Activated CD4-positive, alpha-beta T cell treated with anti-CD3 and anti-CD28 coated beads for 48 hours (primary cell): ENCODE measurements around the gene GPR141.

Experiments used
- DNase-seq: peaks from one replicate; pipeline ENCODE4 v3.0.0-alpha.2; 2020

The GPR141 gene

GRCh38 chr7:37683246-37684120 lies at the start of gene GPR141:
Gene GPR141 (plus strand): TSS chr7:37683766. CDS start chr7:37740394, 56,628 bp downstream.
- no peak for DNase-seq

- no peak for DNase-seq
Measured at GRCh38 chr7:37635346-37635745, 48.2 kb upstream of the GPR141 start.

GRCh38 chr7:37642028-37642540 lies 41.5 kb upstream of the GPR141 start:
- DNase-seq = no peak

GRCh38 chr7:37643876-37644275 lies 39.7 kb upstream of the GPR141 start:
- DNase-seq = no peak

GRCh38 chr7:37645282-37646050 lies 38.1 kb upstream of the GPR141 start:
- DNase-seq = no peak

GRCh38 chr7:37656913-37657530 lies 26.5 kb upstream of the GPR141 start:
- no peak for DNase-seq

- no peak for DNase-seq
Measured at GRCh38 chr7:37657816-37658215, 25.8 kb upstream of the GPR141 start.

GRCh38 chr7:37659971-37660565 lies 23.5 kb upstream of the GPR141 start:
- no peak for DNase-seq

GRCh38 chr7:37660614-37661013 lies 23.0 kb upstream of the GPR141 start:
- DNase-seq = no peak

GRCh38 chr7:37663693-37664092 lies 19.9 kb upstream of the GPR141 start:
- no peak for DNase-seq

GRCh38 chr7:37665352-37666022 lies 18.1 kb upstream of the GPR141 start:
- no peak for DNase-seq

- no peak for DNase-seq
Measured at GRCh38 chr7:37666026-37666799, 17.4 kb upstream of the GPR141 start.

GRCh38 chr7:37669818-37670217 lies 13.7 kb upstream of the GPR141 start:
- no peak for DNase-seq

GRCh38 chr7:37670436-37670835 lies 13.1 kb upstream of the GPR141 start:
- no peak for DNase-seq

- DNase-seq = no peak
Measured at GRCh38 chr7:37671876-37672275, 11.7 kb upstream of the GPR141 start.

GRCh38 chr7:37672926-37673325 lies 10.6 kb upstream of the GPR141 start:
- DNase-seq = no peak

GRCh38 chr7:37673523-37673922 lies 10.0 kb upstream of the GPR141 start:
- no peak for DNase-seq

- DNase-seq = no peak
Measured at GRCh38 chr7:37674531-37674930, 9.0 kb upstream of the GPR141 start.

GRCh38 chr7:37675749-37676148 lies 7.8 kb upstream of the GPR141 start:
- no peak for DNase-seq

GRCh38 chr7:37684927-37685326 lies 1.4 kb downstream of the GPR141 start:
- no peak for DNase-seq

GRCh38 chr7:37686556-37687345 lies 3.2 kb downstream of the GPR141 start:
- DNase-seq = no peak
